PC-9 (cell line): Measurements from ENCODE around the gene TAOK1. TPM values are rescaled to one million over a fixed set of nuclear protein-coding genes. Genes with fewer than 3 reads are reported as not detected.
A peak's percentile ranks its signal among the peaks of the same experiment; 100 is the strongest.

ENCODE experiments used
- BruUV-seq: library from RNA; stranded (reverse); fragments of 400-500 nt; replicated peaks from 2 replicates; lab custom pipeline; 2021; lab: Mats Ljungman, UMichigan
- CTCF ChIA-PET: fragments of 300-600 bp; sonication (Branson Sonifier 250); formaldehyde crosslinking; loops from one replicate; lab custom pipeline; 2022; ENCODE audit warnings: antibody characterized with exemption; lab: Charles Lee
- POLR2A ChIA-PET: fragments of 300-600 bp; sonication (Branson Sonifier 250); formaldehyde crosslinking; loops from one replicate; lab custom pipeline; 2022; ENCODE audit warnings: antibody characterized with exemption; ENCODE audit not compliant: unreplicated experiment; lab: Charles Lee
- DNase-seq, 2 experiments: peaks; one replicate each; pipeline versions ENCODE4 v3.0.0 to v3.0.0-alpha.2; 2015 to 2022; ENCODE audit warnings: mixed read lengths in 1 of 2
- H2AFZ ChIP-seq: fragments of 200-600 bp; sonication (generic); 2 replicates; pipeline ENCODE4 v1.8.1; 2017; ENCODE audit warnings: antibody characterized with exemption
- H3F3A ChIP-seq: fragments of 200-600 bp; sonication (generic); 2 replicates; pipeline ENCODE4 v1.8.1; 2017; ENCODE audit warnings: antibody characterized with exemption, mild to moderate bottlenecking, low read depth; ENCODE audit not compliant: insufficient read depth
- H3K27ac ChIP-seq: fragments of 200-600 bp; sonication (generic); 2 replicates; pipeline ENCODE4 v1.6.1; 2016; ENCODE audit warnings: mixed run types
- H3K27me3 ChIP-seq: fragments of 200-600 bp; sonication (generic); 2 replicates; pipeline ENCODE4 v1.6.1; 2016; ENCODE audit warnings: low read depth, mixed run types; ENCODE audit not compliant: insufficient read depth
- H3K36me3 ChIP-seq: fragments of 200-600 bp; sonication (generic); 2 replicates; pipeline ENCODE4 v1.6.1; 2016; ENCODE audit warnings: low read depth, mixed run types
- H3K4me1 ChIP-seq: fragments of 200-600 bp; sonication (generic); replicated peaks from 2 replicates; pipeline ENCODE4 v1.6.1; 2016; ENCODE audit warnings: mixed run types; ENCODE audit not compliant: insufficient read depth
- H3K4me2 ChIP-seq: fragments of 200-600 bp; sonication (generic); 2 replicates; pipeline ENCODE4 v1.6.1; 2017; ENCODE audit warnings: mixed run types
- H3K4me3 ChIP-seq: fragments of 200-600 bp; sonication (generic); 2 replicates; pipeline ENCODE4 v1.6.1; 2016; ENCODE audit warnings: mixed run types
- H3K79me2 ChIP-seq: fragments of 200-600 bp; sonication (generic); 2 replicates; pipeline ENCODE4 v1.6.1; 2017; ENCODE audit warnings: low read depth, mixed run types
- H3K9me2 ChIP-seq: fragments of 200-600 bp; sonication (generic); 2 replicates; pipeline ENCODE4 v1.8.1; 2017; ENCODE audit warnings: mild to moderate bottlenecking; ENCODE audit not compliant: insufficient read depth
- H3K9me3 ChIP-seq: fragments of 200-600 bp; sonication (generic); 2 replicates; pipeline ENCODE4 v1.8.1; 2016; ENCODE audit warnings: low read depth; ENCODE audit not compliant: insufficient read depth
- H4K20me1 ChIP-seq: fragments of 200-600 bp; sonication (generic); 2 replicates; pipeline ENCODE4 v1.8.1; 2017; ENCODE audit not compliant: insufficient read depth
- EZH2 ChIP-seq: fragments of 200-600 bp; sonication (generic); IDR thresholded peaks from 2 replicates; pipeline ENCODE4 v1.8.0; 2017; ENCODE audit warnings: antibody characterized with exemption, low read depth
- intact Hi-C: fragments of 100-400 bp; cut with micrococcal nuclease; formaldehyde crosslinking; loops from one replicate; pipeline ENCODE4 v1.10.0; 2022; ENCODE audit not compliant: unreplicated experiment
- total RNA-seq: library from RNA; stranded (reverse); gene quantifications from 2 replicates; pipeline ENCODE4 v1.2.3, GENCODE V29; 2021
- TF ChIP-seq, protein P1 (sequence below): fragments of 200-600 bp; sonication (generic); conservative IDR thresholded peaks from 2 replicates; pipeline ENCODE4 v1.6.1; 2017; ENCODE audit warnings: mixed run types, antibody characterized with exemption, mild to moderate bottlenecking, moderate library complexity

TAOK1 gene
- total RNA-seq, 1 experiment from 2014 or later = 51.1 TPM

DNA sequence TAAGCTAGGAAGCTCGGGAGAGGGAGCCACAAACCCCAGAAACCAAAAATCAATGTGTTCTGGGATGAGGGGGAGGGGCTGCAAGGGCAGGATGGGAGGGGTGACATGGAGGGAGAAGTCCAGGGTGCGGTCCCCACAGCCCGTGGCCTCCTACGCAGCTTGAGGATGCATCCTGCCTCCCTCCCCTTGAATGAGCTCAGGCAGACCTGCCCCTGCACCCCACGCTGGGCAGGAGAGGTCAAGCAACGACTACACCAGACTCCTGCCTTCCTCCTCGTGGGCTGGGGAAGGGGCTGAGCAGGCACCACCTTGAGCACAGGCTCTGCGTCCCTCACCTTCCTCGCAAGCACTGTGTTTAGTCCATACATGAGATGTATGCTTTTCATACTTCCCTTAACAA is 206.6 kb downstream of the TAOK1 start:
- H3K4me3 ChIP-seq = no peak overlapping the region
- no peaks in the 10 kb centered on the region for H3K9me3 ChIP-seq
- POLR2A ChIA-PET = interaction anchor here (0.6 kb wide), 1 partner anchor 28 kb away, joined by 5 read pairs; no protein-coding TSS in a partner anchor
- H4K20me1 ChIP-seq = no peaks in the 10 kb centered on the region; the same call in none of the 2 replicates
- TF ChIP-seq, protein P1, sequence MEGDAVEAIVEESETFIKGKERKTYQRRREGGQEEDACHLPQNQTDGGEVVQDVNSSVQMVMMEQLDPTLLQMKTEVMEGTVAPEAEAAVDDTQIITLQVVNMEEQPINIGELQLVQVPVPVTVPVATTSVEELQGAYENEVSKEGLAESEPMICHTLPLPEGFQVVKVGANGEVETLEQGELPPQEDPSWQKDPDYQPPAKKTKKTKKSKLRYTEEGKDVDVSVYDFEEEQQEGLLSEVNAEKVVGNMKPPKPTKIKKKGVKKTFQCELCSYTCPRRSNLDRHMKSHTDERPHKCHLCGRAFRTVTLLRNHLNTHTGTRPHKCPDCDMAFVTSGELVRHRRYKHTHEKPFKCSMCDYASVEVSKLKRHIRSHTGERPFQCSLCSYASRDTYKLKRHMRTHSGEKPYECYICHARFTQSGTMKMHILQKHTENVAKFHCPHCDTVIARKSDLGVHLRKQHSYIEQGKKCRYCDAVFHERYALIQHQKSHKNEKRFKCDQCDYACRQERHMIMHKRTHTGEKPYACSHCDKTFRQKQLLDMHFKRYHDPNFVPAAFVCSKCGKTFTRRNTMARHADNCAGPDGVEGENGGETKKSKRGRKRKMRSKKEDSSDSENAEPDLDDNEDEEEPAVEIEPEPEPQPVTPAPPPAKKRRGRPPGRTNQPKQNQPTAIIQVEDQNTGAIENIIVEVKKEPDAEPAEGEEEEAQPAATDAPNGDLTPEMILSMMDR = no peak
- no peak for TF ChIP-seq EZH2
- H3K27me3 ChIP-seq = no peaks in the 10 kb centered on the region
- peaks cover 37% of the 10 kb centered on the region for H3K79me2 ChIP-seq
- no peak overlapping the region for H2AFZ ChIP-seq
- no peak overlapping the region for H3K4me2 ChIP-seq
- H3K9me2 ChIP-seq = no peaks in the 10 kb centered on the region
- H3K27ac ChIP-seq = no peak overlapping the region
- BruUV-seq = no TSS peak
- peaks cover 26% of the 10 kb centered on the region for H3K4me1 ChIP-seq
- DNase-seq = peak in 1 of 2 experiments; percentile 31
- intact Hi-C loops = no loop called here
- H3F3A ChIP-seq = peaks cover 11% of the 10 kb centered on the region
- CTCF ChIA-PET = no interaction called here
- no peaks in the 10 kb centered on the region for H3K36me3 ChIP-seq

DNA sequence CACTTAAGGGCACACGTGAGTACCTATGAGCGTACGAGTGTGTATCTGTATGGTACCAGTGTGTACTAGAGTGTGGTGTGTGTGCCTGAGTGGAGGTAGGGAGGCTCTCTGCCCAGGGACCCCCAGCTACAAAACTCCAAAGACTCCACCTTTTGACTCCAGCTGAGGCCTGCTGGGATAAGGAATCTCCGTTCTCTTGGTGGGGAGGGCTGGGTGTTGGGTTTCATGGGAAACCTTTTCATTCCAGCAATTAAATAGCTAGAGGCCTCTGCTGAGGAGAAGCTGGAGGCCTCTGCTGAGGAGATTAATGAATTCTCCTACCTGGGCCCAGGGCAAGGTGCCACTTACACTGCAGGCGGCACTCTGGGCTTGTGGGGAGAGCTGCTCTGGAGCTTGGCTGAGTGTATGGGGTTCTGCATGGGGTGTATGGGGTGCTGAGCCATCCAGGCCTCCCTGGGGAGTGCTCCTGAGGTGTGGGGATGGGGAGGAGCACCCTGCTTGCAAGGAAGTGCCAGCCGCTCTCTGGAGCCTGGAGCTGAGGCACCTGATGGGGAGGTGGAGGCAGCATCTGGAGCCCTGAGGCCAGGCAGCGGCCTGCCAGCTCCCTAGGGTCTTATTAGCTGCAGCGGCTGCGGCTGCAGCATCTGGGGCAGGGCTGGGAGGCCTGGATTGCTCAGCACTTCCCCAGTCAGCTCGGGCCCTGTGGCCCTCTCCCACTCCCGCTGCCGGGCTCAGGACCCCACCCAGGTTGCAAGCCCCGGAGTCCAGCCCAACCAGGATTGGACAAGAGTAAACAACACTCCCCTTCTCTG is 207.4 kb downstream of the TAOK1 start:
- ChIA-PET CTCF (no interaction called here), POLR2A (interaction anchor here (0.6 kb wide), 1 partner anchor 27 kb away, joined by 5 read pairs; no protein-coding TSS in a partner anchor)
- no peaks in the 10 kb centered on the region for H3K27me3 ChIP-seq
- H2AFZ ChIP-seq = no peak overlapping the region
- H3F3A ChIP-seq = peaks cover 4% of the 10 kb centered on the region
- H3K4me1 ChIP-seq = peaks cover 19% of the 10 kb centered on the region
- intact Hi-C loops = no loop called here
- H3K27ac ChIP-seq = no peak overlapping the region
- no peak for TF ChIP-seq EZH2
- TF ChIP-seq, protein P1 = no peak
- no peaks in the 10 kb centered on the region for H3K9me3 ChIP-seq
- peaks cover 37% of the 10 kb centered on the region for H3K79me2 ChIP-seq
- H3K36me3 ChIP-seq = no peaks in the 10 kb centered on the region
- H3K4me2 ChIP-seq = no peak overlapping the region
- no TSS peak for BruUV-seq
- DNase-seq = peak in 1 of 2 experiments; percentile 1
- no peak overlapping the region for H3K4me3 ChIP-seq
- no peaks in the 10 kb centered on the region for H3K9me2 ChIP-seq
- no peaks in the 10 kb centered on the region; the same call in none of the 2 replicates for H4K20me1 ChIP-seq

Other genes with a start within 250 kb of the TAOK1 start
- gene MYO18A, start 210.0 kb upstream of the TAOK1 start, total RNA-seq = 150 and 158 TPM in 2 replicates
- not detected in 2 replicates for gene CRYBA1, start 143.5 kb upstream of the TAOK1 start, total RNA-seq
- 46.8 and 73.1 TPM in 2 replicates for gene NUFIP2, start 96.2 kb upstream of the TAOK1 start, total RNA-seq
- gene ABHD15, start 176.7 kb downstream of the TAOK1 start, total RNA-seq = 12.9 and 14.8 TPM in 2 replicates
- 46.9 and 68.8 TPM in 2 replicates for gene TP53I13, start 178.3 kb downstream of the TAOK1 start, total RNA-seq
- 84.8 and 100 TPM in 2 replicates for gene GIT1, start 199.3 kb downstream of the TAOK1 start, total RNA-seq
- 28.4 and 43.2 TPM in 2 replicates for gene ANKRD13B, start 202.8 kb downstream of the TAOK1 start, total RNA-seq
- gene CORO6, start 232.5 kb downstream of the TAOK1 start, total RNA-seq = 35.0 and 52.1 TPM in 2 replicates